ENCODE measurements around the gene PYROXD2. TPM values are rescaled to one million over a fixed set of nuclear protein-coding genes. Genes with fewer than 3 reads are reported as not detected.

Gene PYROXD2
- total and polyA plus RNA-seq, 7 donors = 0.60 to 11.9 (median 8.0) TPM

GRCh38 chr10:98446151-98446660 lies 31.2 kb upstream of the PYROXD2 start:
- H3K4me3 ChIP-seq = peak overlapping the region; percentile 66 to 96 (median 88)
- H3K27me3 ChIP-seq = no peaks in the 10 kb centered on the region
- H3K9me3 ChIP-seq = no peaks in the 10 kb centered on the region
- peaks cover 4 to 36% (median 14%) of the 10 kb centered on the region in 4 donors for H3K36me3 ChIP-seq
- intact Hi-C loops (cut with DNase I) = no loop called here
- peak overlapping the region; percentile 88 to 95 (median 93) for H3K27ac ChIP-seq
- H3K4me1 ChIP-seq = peaks cover 0 to 23% (median 13%) of the 10 kb centered on the region in 4 donors
- 2 to 4% methylated on average over 28 of the region's 28 CpGs for WGBS, 2 donors
- peak; percentile 78 for DNase-seq
- TF ChIP-seq CTCF (IDR thresholded peaks at IDR 0.05) = no peak

GRCh38 chr10:98445200-98445812 lies 30.3 kb upstream of the PYROXD2 start:
- H3K27me3 ChIP-seq = no peaks in the 10 kb centered on the region
- H3K4me1 ChIP-seq = peaks cover 0 to 23% (median 13%) of the 10 kb centered on the region in 4 donors
- 84 to 89% methylated on average over 10 of the region's 10 CpGs for WGBS, 2 donors
- H3K4me3 ChIP-seq = peak overlapping the region in 1 of 4 donors; percentile 94
- no peaks in the 10 kb centered on the region for H3K9me3 ChIP-seq
- TF ChIP-seq POLR2A (IDR thresholded peaks at IDR 0.05) = no peak
- no peak for DNase-seq
- peaks cover 4 to 45% (median 14%) of the 10 kb centered on the region in 4 donors for H3K36me3 ChIP-seq
- intact Hi-C loops (cut with DNase I) = no loop called here
- H3K27ac ChIP-seq = peak overlapping the region; percentile 88 to 95 (median 93)

- peaks cover 0 to 23% (median 13%) of the 10 kb centered on the region in 4 donors for H3K4me1 ChIP-seq
- no peak overlapping the region for H3K27ac ChIP-seq
- no peak for TF ChIP-seq POLR2AphosphoS5 (IDR thresholded peaks at IDR 0.05)
- no peak for TF ChIP-seq CTCF (IDR thresholded peaks at IDR 0.05)
- TF ChIP-seq POLR2A (IDR thresholded peaks at IDR 0.05) = no peak
- no peak for TF ChIP-seq EP300 (IDR thresholded peaks at IDR 0.05)
- H3K9me3 ChIP-seq = no peaks in the 10 kb centered on the region
- WGBS, 2 donors = 86 to 92% methylated on average over 9 of the region's 9 CpGs
- no peak for DNase-seq
- H3K27me3 ChIP-seq = no peaks in the 10 kb centered on the region
- peaks cover 4 to 53% (median 14%) of the 10 kb centered on the region in 4 donors for H3K36me3 ChIP-seq
- intact Hi-C loops (cut with DNase I) = no loop called here
- no peak overlapping the region for H3K4me3 ChIP-seq
Measured at GRCh38 chr10:98444314-98445006, 29.5 kb upstream of the PYROXD2 start.

- 94% methylated on average over 4 of the region's 4 CpGs for WGBS, 2 donors
- no peak for TF ChIP-seq CTCF (IDR thresholded peaks at IDR 0.05)
- TF ChIP-seq POLR2AphosphoS5 (IDR thresholded peaks at IDR 0.05) = no peak
- TF ChIP-seq EP300 (IDR thresholded peaks at IDR 0.05) = no peak
- no peak for TF ChIP-seq POLR2A (IDR thresholded peaks at IDR 0.05)
- no peaks in the 10 kb centered on the region for H3K9me3 ChIP-seq
- H3K4me1 ChIP-seq = no peaks in the 10 kb centered on the region
- intact Hi-C loops (cut with DNase I) = no loop called here
- H3K4me3 ChIP-seq = no peak overlapping the region
- no peak overlapping the region for H3K27ac ChIP-seq
- H3K27me3 ChIP-seq = no peaks in the 10 kb centered on the region
- DNase-seq = no peak
- H3K36me3 ChIP-seq = peaks cover 21 to 74% (median 30%) of the 10 kb centered on the region in 4 donors
Measured at GRCh38 chr10:98438715-98439114, 23.7 kb upstream of the PYROXD2 start.

- no peaks in the 10 kb centered on the region for H3K27me3 ChIP-seq
- H3K4me1 ChIP-seq = no peaks in the 10 kb centered on the region
- H3K9me3 ChIP-seq = peaks cover 0 to 2% (median 0%) of the 10 kb centered on the region in 4 donors
- no peak for DNase-seq
- no peak overlapping the region for H3K27ac ChIP-seq
- no peak for TF ChIP-seq CTCF (IDR thresholded peaks at IDR 0.05)
- no peak for TF ChIP-seq POLR2AphosphoS5 (IDR thresholded peaks at IDR 0.05)
- no peak for TF ChIP-seq POLR2A (IDR thresholded peaks at IDR 0.05)
- no peak for TF ChIP-seq EP300 (IDR thresholded peaks at IDR 0.05)
- no peak overlapping the region for H3K4me3 ChIP-seq
- 97 to 98% methylated on average over 4 of the region's 4 CpGs for WGBS, 2 donors
- intact Hi-C loops (cut with DNase I) = no loop called here
- H3K36me3 ChIP-seq = peaks cover 17 to 75% (median 41%) of the 10 kb centered on the region in 4 donors
Measured at GRCh38 chr10:98436704-98437103, 21.7 kb upstream of the PYROXD2 start.
